ENCODE results near the gene SPNS2.

Gene SPNS2

DNA sequence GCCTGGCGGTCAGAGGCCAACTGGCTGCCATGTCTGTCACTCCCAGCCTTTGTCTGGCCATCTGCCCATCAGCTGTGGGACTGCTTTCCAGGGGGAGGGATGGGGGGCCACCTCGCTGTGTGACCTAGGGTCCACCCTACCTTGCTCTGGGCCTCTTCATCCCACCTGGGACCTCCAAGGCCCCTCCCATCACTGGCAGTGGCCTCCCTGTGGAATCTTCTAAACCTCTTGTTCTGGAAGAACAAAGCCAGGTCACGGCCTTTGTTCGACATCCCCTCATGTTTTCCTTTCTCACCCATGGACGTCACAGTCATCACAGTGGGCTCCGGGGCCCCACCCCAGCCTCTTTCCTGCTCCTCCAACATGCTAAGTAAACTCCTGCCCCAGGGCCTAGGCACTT is 24.0 kb downstream of the SPNS2 start:
- no peak for DNase-seq

DNA sequence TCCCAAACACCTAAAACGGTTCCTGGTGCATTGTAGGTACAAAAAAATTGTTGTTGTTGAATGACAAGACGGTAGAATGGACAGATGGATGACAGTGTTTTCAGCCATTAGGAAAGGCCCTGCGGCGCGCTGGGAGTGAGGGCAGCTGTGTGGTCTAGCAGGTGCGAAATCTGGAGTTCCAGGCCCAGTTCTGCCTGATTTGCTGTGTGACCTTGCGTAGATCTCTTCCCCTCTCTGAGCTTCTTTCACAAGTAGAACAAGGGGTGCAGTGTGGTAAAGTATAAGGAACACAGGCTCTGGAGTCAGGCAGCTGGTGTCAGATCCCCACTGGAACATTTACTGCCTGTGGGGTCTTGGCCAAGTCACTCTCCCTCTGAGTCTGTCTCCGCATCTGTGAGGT is 25.3 kb downstream of the SPNS2 start:
- DNase-seq, result no peak

DNA sequence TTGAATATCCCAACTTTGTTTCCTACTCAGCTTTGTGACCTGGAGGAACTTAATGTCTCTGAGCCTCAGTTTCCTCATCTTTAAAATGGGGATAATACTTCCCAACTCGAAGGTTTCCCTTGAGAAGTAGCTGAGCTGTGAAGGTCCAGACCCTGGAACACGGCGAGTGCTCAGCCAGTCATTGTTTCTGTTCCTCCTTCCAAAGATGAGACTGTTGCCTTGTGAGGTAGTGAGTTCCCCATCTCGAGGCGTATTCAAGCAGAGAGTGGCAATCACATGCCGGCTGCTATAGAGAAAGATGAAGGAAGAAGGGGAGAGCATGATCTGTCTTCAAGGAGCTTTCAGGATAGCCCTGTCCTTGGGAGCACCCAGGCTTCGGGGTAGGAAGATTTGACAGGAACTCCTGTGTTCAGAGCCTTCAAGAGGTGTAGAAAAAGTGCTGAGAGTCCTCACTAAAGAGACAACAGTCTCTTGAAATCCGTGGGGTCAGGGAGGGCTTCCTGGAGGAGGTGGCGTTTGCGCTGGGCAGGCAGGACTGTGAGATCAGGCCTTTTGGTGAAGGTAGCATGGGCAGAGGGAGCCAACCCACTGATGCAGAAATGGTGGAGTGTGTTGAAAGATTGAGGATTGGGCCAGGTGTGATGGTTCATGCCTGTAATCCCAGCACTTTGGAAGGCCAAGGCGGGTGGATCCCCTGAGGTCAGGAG is 27.2 kb downstream of the SPNS2 start:
- DNase-seq, result no peak

DNA sequence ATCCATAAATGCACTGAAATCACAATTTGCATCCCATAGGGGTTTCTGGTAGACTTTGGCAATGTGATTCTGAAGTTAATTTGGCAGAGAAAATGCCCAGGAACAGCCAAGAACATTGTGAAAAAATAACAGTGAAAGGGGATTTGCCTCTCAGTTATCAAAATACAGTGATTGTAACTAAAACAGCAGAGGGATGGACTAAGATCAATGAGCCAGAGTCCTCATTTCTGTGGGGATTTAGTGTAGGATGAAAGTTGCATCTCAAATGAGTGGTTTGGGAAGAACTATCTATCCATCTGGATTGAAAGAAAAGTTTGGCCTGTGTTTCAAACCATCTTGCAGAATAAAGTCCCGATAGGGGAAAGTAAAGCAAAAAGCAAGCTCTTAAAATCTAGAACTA is 28.5 kb downstream of the SPNS2 start:
- no peak for DNase-seq

DNA sequence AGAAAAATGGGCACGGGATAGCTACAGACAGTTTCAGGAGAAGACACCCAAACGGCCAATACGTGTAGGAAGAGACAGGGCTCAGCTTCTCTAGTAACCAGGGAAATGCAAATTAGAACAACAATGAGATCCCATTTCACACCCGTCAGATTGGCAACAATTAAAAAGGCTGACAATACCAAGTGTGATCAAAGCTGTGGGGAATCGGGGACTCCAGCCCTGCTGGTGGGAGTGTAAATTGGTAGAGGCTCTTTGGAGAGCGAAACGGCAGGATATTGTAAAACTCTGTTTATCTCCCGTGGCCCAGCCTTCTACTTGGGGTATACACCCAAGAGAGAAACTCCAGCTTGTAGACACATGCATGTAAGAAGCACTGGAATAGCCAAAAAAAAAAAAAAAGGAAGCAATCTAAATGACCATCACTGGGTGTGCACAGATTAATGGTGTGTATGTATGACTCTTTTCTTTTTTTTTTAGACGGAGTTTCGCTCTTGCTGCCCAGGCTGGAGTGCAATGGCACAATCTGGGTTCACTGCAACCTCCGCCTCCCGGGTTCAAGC is 29.0 kb downstream of the SPNS2 start:
- no peak for DNase-seq

DNA sequence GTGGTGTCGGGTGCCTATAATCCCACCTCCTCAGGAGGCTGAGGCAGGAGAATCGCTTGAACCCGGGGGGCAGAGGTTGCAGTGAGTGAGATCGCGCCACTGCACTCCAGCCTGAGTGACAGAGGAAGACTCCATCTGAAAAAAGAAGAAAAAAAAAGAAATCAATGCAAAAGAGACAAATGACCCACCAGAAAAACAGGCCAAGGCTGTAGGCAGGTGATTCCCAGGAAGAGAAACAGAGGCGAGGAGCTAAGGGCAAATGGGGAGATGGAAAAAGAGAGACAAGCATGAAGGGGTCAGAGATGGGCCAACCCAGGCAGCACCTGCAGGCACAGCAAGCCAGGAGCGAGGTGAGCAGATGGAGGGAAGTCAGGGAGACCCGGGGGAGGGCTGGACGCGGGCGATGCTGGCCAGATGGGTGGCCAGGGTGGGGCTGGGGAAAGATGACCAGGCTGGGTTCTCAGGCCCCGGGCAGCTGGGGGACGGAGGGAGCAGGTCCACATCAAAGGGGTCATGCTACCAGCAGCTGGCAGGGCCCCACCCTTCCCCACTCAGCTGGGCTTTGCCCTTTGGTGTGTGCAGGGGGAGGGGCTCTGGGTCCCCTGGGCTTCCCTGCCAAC is 31.0 kb downstream of the SPNS2 start:
- no peak for DNase-seq

DNA sequence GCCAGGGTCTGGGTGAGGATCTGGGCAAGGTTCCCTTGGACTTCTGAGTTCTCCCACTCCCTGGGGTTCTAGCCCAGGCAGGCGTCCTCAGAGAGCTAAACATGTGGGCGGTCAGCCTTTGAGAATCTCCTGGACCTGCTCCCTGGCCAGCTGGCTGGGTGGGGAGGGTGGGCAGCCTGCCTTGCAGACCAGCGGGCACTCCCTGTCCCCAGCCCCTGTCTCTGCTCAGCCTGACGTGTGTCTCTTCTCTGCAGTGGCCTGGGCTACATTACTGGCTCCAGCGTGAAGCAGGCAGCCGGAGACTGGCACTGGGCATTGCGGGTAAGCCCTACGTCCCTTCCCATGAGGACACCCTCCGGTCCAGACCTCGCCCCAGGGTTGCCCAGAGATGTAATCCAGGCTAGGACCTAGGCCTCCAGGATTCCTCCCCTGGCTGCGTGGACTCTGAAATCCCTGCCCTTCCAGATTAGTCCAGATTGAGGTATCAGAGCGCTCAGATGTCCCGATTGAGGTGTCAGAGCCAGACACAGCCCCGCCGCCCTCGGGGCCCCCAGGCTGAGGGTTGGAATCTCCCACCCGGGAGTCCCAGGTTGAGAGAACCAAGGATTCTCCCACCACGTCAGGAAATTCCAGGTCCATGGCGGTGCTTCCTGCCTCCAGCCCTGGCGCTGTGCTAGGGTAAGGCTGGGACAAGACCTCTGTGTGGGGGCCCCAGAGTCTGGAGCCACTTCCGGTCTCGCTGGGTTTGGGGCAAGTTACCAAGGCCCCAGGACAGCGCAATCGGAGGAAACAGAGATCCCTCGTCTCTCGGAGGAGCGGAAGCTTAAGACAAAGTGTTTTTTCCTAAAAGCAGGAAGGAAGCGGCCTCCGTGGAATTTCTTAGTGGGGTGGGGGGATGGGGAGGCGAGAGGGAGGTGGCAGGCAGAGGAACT is 32.4 kb downstream of the SPNS2 start:
- DNase-seq, result no peak

DNA sequence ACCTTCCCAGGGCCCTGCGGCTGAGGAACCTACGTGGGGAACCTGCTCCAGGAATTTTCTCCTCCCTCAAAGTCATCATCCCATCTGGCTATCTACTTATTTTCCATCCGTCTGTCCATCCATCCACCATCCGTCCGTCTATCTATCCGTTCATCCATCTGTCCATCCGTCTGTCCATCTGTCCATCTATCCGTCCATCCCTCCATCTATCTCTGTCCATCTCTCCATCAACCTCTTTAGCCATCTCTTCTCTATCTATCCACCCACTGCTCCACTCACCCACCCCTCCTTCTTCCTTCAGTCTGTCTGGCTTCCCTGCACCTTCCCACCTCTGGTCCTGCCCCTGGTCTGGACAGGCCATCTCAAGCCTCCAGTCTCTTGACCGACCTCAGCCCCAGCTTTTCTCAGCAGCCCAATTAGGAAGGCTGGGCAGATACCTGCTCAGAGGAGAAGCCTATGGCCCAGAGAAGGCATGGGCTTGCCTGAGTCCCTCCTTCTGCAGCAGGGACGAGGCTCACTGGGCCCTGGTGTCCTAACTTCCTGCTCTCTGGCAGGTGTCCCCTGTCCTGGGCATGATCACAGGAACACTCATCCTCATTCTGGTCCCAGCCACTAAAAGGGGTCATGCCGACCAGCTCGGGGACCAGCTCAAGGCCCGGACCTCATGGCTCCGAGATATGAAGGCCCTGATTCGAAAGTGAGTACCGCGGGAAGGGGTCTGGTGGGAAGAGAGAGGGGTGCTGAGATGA is 33.5 kb downstream of the SPNS2 start:
- no peak for DNase-seq

DNA sequence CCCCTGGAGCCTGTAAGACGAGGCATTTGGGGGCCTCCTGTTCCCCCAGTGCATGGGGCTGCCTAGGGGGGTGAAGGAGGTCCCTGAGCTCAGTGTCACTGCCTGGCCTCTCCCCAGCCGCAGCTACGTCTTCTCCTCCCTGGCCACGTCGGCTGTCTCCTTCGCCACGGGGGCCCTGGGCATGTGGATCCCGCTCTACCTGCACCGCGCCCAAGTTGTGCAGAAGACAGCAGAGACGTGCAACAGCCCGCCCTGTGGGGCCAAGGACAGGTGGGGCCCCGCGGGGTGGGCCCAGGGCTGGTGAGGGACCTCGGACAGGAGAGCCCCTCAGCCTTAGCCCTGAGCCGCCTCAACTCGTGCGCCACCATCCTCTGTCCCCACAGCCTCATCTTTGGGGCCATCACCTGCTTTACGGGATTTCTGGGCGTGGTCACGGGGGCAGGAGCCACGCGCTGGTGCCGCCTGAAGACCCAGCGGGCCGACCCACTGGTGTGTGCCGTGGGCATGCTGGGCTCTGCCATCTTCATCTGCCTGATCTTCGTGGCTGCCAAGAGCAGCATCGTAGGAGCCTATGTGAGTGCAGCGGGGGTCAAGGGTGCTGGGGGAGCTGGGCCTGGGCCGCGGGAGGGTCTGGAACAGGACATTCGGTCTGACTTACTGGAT is 34.3 kb downstream of the SPNS2 start:
- no peak for DNase-seq

DNA sequence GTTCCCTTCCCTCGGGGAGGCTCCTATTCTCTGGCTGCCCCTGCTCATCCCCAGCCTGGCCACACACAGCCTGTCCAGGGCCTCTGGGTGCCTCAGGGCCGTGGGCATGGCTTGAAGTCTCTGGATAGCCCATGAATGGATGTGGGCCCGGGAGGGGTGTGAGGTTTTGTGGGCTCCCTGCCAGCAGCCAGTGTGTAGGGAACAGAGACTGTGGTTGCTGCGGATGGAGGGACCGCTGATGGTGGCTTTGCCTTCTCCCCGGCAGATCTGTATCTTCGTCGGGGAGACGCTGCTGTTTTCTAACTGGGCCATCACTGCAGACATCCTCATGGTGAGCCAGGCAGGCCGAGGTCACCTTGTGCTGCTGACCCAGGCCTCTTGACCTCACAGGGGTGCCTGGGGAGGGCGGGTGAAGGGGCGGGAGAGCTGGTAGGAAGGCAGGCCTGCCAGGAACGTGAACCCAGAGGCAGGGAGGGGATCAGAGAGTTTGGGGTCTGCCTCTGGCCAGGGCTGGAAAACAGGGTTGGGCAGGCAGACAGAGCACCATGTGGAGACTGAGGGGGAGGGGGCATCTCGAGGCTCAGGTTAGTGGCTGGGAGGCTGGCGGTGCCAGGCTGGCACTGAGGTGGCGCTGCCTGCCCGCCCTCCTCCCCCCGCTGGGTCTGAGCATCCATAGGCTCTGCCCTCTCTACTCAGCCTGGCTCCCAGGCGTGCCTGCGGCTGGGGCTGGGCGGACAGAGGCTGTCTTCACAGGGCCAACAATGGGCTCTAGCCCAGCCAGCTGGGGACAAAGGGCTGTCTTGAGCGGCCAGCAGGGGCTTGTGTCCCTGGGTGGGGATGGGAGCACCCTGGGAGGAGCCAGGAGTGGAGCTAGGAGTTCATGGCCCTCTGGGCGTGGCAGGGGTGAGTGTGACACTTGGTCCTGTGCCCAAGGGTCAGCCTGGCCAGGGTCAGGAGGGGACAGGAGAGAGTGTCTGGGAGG is 35.1 kb downstream of the SPNS2 start:
- DNase-seq, result no peak

DNA sequence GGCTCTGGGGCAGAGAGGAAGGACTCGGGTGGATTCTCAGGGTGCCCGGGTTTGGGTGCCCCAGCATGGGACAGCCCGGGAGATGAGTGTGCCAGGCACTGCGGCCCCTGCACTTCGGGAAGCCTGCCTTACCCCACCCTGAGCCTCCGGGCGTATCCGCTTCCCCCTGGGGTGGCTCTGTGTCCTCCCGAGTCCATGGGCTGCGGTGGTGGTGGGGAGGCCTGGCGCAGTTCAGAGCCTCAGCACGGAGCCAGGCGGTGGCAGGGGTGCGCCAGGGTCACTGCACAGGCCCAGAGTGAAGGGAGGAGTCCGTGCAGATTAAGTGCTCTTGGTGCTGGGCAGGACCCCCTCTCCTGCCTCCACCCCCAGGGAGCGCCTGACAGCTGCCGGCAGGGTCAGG is 35.8 kb downstream of the SPNS2 start:
- no peak for DNase-seq

DNA sequence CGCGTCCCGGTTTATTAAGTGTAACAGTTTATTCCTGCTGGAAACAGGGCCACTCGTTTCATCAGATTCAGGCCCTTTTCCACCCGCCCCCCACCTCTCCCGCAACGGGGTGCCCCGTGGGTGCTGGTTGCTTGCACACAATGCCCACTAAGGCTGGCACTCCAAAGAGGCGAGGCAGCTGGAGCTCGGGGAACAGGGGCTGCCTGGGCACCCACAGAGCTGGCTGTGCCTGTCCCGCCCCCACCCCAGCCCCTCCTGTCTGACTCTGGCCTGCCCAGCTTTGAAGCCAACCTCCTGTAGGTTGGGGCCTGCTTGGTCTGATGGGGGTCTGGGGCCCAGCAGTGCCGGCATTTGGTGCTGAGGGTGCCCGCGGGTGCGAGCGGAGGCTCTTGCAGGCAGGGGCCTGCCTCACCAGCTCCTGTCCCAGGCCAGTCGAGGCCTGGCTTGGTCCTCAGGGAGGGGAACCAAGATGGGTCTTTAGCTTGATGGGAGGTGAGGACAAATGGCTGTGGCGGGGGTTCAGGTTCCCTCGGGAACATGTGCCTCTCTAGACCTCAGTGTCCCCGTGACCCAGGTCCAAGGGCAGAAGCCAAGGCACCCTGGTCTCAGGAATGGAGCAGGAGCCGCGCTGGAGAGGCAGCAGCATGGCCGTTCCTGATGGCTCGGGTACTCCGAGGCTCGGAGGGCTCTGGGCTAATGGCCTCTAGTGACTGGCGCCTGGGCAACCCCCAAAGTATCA is 36.4 kb downstream of the SPNS2 start:
- no peak for DNase-seq

DNA sequence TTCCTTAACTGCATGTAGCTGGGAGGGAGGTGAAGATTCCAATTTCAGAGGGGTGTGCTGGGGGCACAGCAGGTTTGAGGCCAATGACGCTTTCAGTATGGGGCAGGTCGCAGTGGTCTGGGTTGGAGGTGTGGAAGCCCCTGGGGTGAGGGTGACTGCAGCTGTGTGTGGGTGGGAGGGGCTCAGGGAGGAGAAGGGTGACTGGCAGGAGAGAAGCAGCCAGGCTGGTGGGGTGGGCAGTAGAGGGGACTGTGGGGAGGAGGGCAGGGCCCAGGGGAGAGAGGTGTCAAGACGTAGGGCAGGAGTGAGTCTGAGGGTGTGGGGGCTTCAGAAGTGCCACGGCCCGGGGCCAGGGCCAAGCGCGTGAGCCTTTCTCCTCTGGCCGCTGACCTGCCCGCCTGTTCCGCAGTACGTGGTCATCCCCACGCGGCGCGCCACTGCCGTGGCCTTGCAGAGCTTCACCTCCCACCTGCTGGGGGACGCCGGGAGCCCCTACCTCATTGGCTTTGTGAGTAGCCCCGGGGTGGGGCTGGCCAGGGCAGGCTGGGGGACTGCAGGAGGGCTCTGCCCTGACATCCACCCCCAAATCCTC is 37.1 kb downstream of the SPNS2 start:
- no peak for DNase-seq

DNA sequence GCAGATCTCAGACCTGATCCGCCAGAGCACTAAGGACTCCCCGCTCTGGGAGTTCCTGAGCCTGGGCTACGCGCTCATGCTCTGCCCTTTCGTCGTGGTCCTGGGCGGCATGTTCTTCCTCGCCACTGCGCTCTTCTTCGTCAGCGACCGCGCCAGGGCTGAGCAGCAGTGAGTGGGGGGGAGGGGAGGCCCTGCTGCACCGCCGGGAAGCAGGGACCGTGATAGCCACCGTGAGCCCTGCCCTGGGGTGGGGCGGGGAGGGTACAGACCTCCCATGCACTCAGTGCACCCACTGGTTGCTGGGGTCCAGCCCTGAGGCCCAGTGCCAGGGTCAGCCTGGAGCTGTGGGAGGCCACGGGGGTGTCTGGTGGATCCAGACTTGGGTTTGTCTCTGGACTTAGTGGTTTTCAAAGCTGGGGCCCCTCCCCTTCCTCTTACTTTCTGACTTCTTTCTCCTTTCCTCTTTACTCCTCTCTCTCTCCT is 37.6 kb downstream of the SPNS2 start:
- no peak for DNase-seq

DNA sequence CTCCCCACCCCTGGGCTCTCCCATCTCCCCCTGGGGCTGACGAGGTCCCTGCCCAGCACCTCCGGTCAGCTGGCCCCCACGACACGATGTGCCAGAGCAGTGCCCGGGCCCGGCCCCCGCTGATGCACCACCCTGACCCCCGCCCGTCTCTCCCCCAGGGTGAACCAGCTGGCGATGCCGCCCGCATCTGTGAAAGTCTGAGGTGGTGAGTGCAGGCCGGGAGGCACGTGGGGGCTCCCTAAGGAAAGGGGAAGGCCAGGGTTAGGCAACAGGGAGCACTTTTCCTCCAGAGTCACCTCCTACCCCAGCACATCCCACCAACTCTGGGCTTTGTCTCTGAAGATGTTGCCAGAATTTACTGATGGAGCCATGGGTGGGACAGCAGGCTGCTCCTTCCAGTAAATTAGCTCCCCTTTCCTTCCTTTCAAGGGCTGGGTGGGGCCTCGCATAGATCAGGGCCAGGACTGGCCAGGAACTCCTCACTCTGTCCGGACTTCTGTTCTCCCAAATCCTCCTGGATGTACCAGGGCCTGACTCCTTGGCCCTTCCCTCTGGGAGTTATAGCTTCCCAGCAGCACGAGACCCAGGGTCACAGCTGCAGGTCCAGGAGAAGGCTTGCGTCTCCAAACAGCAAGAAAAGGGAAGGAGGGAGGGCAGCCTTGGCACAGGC is 38.2 kb downstream of the SPNS2 start:
- DNase-seq, result no peak

DNA sequence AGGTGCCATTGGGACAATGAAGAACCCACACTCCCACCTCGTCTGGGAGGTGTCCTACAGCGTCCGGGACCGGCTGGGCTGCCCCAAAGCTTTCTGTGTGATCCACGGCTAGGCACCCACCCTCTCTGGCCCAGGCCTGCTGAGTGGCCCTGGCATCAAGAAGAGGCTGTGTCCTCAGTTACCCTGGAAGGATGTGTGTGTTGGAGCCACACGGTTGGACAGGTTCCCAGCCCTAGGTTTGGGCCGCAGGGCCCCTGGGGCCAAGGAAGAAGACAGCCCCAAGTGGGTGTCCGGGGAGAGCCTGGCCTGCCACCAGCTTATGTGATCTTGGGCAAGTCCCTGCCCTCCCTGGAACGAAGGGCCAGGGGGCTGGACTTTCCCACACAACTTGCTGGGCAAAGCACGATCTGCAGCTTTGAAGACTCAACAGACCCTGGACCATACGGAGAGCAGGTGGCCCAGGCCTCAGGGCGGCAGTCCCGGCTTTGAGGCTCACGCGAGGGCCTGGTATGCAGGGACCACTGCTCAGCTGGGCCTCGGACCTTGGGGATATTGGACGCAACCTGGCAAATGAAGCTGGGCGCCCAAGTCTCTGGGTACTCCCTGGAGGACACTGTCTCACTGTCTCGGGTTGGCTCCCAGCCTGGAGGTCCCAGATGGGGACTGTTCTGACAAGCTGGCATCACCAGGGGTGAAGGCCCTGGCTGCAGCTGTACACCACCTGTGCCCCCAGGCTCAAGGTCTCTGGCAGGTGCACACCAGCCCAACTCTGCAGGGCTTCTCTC is 39.0 kb downstream of the SPNS2 start:
- DNase-seq, result no peak

DNA sequence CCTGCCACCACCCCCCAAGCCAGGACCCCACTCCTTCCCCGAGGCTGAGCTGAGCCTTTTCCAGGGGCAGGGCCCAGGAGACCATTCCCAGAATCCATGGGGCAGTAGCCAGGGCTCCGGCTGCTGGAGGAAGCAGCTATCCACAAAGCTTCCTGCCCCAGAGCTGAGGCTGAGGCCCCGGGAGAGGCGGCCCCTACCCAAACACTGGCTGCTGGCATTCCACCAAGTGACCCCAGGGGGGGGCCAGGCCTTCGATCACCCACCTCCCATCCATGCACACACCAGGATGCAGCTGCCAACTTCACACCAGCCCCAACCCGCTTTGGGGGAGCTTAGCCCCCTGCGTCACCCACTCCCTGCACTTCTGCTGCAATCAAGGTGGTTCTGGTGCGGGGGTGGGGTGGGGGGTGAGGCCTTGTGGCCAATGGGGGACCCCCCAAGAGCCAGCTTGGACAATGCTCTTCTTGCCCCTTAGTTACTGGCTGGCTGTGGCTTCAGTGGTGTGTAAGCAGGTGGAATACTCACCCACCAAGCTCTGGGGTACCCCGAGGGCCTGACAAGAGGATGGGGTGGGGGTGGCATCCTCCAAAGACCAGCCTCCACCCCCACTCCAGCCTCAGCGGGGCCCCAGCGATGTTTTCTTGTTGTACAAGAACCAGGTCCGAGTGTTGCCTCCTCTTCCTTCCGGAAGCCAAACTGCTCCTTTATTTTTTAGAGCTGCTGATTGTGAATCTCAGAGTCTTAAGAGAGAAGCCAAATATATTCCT is 39.7 kb downstream of the SPNS2 start:
- DNase-seq, result no peak
